Iris pigment epithelial cell (primary cell): ENCODE results near the gene TAL2.
A peak's percentile ranks its signal among the peaks of the same experiment; 100 is the strongest.
"Not testable (repeated sequence)": the region's sequence is repeated elsewhere in the genome, so short reads cannot be mapped to it uniquely, and the experiment has no call there.

Source experiments
- DNase-seq: peaks from one replicate; pipeline ENCODE4 v3.0.0-alpha.2; 2011; ENCODE audit warnings: low read depth

TAL2 gene

GRCh38 chr9:105676351-105676923 lies 14.2 kb downstream of the TAL2 start:
- DNase-seq = no peak

- no peak for DNase-seq
Observed at GRCh38 chr9:105678163-105678562, 15.9 kb downstream of the TAL2 start.

GRCh38 chr9:105678781-105679180 lies 16.5 kb downstream of the TAL2 start:
- no peak for DNase-seq

- no peak for DNase-seq
Observed at GRCh38 chr9:105679257-105680022, 17.2 kb downstream of the TAL2 start.

GRCh38 chr9:105681313-105681712 lies 19.1 kb downstream of the TAL2 start:
- DNase-seq = no peak

GRCh38 chr9:105681724-105682123 lies 19.5 kb downstream of the TAL2 start:
- DNase-seq = peak; percentile 80

- no peak for DNase-seq
Observed at GRCh38 chr9:105683688-105684275, 21.5 kb downstream of the TAL2 start.

- no peak for DNase-seq
Observed at GRCh38 chr9:105686936-105687335, 24.7 kb downstream of the TAL2 start.

- DNase-seq = peak; percentile 41
Observed at GRCh38 chr9:105690742-105691141, 28.5 kb downstream of the TAL2 start.

- DNase-seq = peak; percentile 1
Observed at GRCh38 chr9:105693435-105694189, 31.4 kb downstream of the TAL2 start.

- peak; percentile 66 for DNase-seq
Observed at GRCh38 chr9:105694190-105694847, 32.1 kb downstream of the TAL2 start, which contains the start of gene TMEM38B. Gene TMEM38B (plus strand): TSS chr9:105694541. CDS start chr9:105694661, 120 bp downstream.

- DNase-seq = peak; percentile 52
Observed at GRCh38 chr9:105694848-105695581, 32.8 kb downstream of the TAL2 start.

- DNase-seq = no peak
Observed at GRCh38 chr9:105696219-105696793, 34.0 kb downstream of the TAL2 start.

- DNase-seq = peak; percentile 83
Observed at GRCh38 chr9:105697871-105698270, 35.6 kb downstream of the TAL2 start.

GRCh38 chr9:105698348-105698870 lies 36.2 kb downstream of the TAL2 start:
- no peak for DNase-seq

- DNase-seq = no peak
Observed at GRCh38 chr9:105700668-105701067, 38.4 kb downstream of the TAL2 start.

- no peak for DNase-seq
Observed at GRCh38 chr9:105701145-105701544, 38.9 kb downstream of the TAL2 start.

- DNase-seq = no peak
Observed at GRCh38 chr9:105702207-105702606, 40.0 kb downstream of the TAL2 start.

GRCh38 chr9:105703638-105704037 lies 41.4 kb downstream of the TAL2 start:
- not testable (repeated sequence) for DNase-seq

- no peak for DNase-seq
Observed at GRCh38 chr9:105706156-105706555, 43.9 kb downstream of the TAL2 start.

GRCh38 chr9:105708405-105708804 lies 46.1 kb downstream of the TAL2 start:
- no peak for DNase-seq
